NCI-H187 treated with DMSO at 0.1 percent for 48 hours (cell line): ENCODE measurements around the gene TRPM4.
"Not testable (repeated sequence)": the region's sequence is repeated elsewhere in the genome, so short reads cannot be mapped to it uniquely, and the experiment has no call there.

Experiments
- DNase-seq: peaks from one replicate; lab custom pipeline; 2025; lab: John Stamatoyannopoulos, UW

Gene TRPM4

DNA sequence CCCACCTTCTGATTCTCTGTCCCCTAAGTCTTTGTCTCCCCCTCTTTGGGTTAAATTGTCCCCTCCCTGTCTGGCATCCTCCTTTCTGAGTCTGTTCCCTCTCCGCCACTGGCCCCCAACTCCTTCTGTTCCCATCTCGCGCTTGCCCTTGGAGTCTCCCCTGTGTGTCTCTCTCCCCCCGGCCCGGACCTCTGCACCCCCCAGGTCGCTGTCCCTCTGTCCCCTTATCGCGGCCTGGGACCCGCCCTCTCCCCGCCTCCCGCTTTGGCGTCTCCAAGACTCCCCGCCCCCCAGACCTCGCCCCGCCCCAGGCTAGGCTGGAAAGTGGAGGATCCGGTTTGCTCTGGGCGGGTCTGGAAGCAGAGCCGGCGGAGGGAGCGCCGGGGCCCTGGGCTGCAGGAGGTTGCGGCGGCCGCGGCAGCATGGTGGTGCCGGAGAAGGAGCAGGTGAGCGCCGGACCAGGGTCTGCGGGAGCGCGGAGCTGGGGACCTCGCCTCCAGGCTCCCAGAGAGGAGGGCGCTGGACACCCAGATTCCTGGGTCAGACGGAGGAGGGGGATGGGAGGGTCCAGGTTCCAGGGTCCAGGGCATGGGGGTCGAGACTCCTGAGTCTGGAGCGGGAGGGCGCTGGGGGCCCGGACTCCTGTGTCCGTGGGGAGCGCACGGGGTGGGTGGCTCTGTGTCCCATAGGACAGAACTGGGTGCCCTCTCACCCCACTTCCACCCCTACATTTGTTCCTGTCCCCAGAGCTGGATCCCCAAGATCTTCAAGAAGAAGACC, at the start of gene TRPM4:
TRPM4 (plus strand) TSS at position 348 of the 780 bp plus-strand sequence; CDS start at position 423, 75 bp downstream.
- DNase-seq = peak; percentile 75

DNA sequence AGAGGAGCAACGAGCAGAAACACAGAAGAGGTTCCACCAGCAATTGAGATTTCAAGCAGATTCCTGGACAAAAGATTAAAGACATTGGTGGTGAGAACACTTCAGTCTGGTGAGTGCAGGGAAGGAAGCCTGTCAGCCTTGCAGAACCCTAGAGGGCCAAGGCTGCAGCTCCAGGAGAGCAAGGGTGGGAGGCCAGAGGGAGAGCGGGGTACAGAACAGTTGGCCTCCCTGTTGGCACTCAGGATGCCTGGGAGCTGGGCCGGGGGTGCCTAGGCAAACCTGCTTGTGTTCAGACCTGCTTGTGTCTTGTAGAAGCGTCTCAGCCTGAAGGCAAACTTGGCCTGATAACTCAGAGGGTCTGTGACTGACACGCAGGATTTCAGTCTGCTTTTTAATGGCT, 48.5 kb upstream of the TRPM4 start:
- DNase-seq = no peak

- no peak for DNase-seq
Observed at GRCh38 chr19:49109569-49110233, 47.9 kb upstream of the TRPM4 start.

GRCh38 chr19:49110567-49110966, 47.0 kb upstream of the TRPM4 start:
- DNase-seq = no peak

DNA sequence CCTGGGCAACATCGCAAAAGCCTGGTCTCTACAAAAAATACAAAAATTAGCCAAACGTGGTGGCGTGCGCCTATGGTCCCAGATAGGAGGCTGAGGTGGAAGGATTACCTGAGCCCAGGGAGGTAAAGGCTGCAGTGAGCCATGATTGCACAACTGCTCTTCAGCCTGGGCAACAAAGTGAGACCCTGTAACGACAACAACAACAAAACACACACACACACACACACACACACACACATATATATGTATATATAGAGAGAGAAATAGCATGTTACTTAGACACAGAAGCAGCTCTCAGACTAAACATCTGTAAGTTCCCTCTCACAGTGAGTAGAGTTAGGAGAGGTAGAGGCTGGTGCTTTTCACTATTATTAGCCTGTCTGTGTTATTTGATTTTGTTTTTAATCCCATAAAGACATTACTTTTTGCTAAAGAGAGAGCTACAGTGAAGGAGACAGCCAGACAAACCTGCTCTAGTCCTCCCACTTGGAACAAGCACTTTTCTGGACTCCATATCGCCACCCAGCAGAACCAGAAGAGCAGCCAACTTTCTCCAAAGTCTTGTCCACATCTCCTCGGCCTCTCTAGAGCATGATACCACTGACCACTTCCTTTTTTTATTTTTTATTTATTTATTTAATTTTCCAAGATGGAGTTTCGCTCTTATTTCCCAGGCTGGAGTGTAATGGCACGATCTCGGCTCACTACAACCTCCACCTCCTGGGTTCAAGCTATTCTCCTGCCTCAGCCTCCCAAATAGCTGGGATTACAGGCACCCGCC, 46.2 kb upstream of the TRPM4 start:
- no peak for DNase-seq

DNA sequence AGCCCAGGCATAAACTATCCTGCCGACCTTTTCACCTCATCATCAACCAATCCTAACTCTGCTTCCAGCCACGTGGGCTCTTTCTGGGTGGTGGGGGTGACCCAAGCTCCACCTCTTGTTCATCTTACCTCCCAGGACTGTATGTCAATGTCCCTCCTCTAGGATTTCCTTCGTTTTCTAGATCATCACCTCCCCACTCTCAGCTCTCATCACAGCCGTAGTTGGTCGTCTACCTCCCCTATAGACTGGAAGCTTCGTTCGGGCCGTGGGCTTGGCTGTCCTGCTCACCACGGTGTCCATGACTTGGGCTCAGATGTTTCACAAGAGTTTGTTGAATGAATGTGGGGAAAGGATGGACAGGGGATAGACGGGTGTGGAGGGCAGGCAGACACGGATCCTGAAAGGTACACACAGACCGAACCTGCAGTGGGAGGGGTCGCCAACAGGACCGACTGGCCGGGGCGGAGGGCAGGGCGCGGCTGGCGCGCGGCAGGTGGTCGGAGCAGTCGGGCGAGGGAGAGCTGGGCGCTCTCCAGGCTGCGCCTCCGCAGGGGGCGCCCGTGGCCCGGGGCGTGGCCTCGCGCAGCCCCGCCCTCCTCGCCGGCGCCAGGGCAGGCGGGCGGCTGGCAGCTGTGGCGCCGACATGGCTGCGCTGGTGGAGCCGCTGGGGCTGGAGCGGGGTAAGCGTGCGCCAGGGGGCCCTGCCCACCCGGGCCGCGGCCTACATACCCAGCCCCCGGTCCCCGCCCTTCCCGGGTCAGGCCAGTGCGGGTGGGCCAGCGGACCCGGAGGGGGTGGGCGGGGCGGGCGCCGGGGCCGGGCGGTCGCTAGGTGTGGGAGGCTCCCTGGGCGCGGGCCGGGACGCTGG, 43.6 kb upstream of the TRPM4 start, which contains the start of gene LIN7B:
LIN7B (plus strand) TSS at position 609 of the 868 bp plus-strand sequence; CDS start at position 644, 35 bp downstream.
- DNase-seq = no peak

GRCh38 chr19:49114630-49115363, 42.8 kb upstream of the TRPM4 start:
- no peak for DNase-seq

DNA sequence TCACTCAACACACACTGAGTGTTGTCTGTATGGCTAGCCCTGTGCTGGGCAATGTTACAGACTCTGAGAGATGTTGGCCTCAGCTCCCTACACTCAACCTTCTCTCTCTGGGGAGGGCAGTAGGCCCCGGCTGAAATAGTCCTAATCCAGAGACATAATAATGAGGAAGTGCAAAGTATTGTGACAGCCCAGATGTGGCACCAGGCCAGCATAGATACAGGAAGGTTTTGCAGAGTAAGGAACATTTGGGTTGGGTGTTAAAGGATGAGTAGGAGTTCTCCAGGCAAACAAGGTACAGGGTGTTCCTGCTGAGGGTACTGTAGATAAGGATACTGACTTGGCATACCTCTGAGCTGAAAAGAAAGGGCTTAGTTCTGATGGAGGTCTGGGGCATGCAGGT, 41.0 kb upstream of the TRPM4 start:
- DNase-seq = no peak

- no peak for DNase-seq
Observed at GRCh38 chr19:49117677-49118564, 39.7 kb upstream of the TRPM4 start.

GRCh38 chr19:49118565-49119410, 38.8 kb upstream of the TRPM4 start, which contains the start of gene C19orf73:
Gene C19orf73, minus strand, starts transcription at chr19:49119143. Its CDS starts 121 bp downstream, at chr19:49119022.
- peak; percentile 88 for DNase-seq

- DNase-seq = no peak
Observed at GRCh38 chr19:49119411-49120324, 37.9 kb upstream of the TRPM4 start, which contains the start of gene PPFIA3. Gene PPFIA3, plus strand, starts transcription at chr19:49119544. Its CDS starts 8,330 bp downstream, at chr19:49127874.

DNA sequence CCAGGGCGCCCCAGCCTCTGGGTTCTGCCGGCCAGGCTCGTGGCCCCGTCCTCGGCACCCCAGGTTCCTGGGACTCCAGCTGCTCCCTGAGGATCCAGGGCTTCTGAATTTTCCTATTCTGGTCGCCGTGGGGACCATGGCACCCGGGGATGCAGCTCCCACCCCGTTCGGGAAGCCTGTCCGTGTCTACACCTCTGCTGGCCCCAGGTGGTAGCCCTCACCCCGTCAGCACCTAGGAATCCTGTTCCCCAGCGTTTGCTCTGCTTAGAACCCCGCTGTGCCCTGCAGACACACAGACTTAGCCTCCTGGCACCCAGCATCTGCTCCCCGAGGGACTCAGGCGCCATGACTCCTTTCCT, 37.3 kb upstream of the TRPM4 start:
- no peak for DNase-seq

GRCh38 chr19:49120868-49121267, 36.7 kb upstream of the TRPM4 start:
- no peak for DNase-seq

- DNase-seq = not testable (repeated sequence)
Observed at GRCh38 chr19:49121841-49122240, 35.8 kb upstream of the TRPM4 start.

DNA sequence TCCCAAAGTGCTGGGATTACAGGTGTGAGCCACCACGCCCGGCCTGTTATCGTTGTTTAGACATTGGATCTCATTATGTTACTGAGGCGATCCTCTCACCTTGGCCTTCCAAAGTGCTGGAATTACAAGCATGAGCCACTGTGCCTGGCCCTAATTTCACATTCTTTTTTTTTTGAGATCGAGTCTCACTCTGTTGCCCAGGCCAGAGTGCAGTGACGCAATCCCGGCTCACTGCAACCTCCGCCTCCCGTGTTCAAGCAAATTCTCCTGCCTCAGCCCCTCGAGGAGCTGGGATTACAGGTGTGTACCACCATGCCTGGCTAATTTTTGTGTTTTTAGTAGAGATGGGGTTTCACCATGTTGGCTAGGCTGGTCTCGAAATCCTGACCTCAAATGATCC, 34.3 kb upstream of the TRPM4 start:
- DNase-seq = not testable (repeated sequence)

- DNase-seq = no peak
Observed at GRCh38 chr19:49125025-49125731, 32.4 kb upstream of the TRPM4 start.

DNA sequence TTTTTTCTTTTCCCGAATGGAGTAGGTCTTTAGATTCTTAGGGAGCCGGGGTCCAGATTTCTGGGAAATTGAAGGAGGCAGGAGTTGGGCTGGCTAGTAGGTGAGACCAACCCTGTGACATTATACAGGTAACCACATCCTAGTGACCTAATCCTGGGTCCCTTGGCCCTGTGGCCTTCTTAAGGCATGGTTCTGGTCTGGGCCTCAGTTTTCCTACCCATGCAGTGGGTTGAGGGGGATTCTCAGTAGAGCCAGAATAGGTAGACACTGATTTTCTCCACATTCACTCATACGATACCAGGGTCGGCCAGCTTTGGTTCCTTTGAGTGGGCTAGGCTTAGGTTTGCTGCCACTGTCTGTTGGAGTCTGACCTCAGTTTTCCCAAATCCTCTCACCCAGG, 31.0 kb upstream of the TRPM4 start:
- no peak for DNase-seq
